ENCODE measurements around the gene PER3.

- no peak for TF ChIP-seq POLR2AphosphoS5 (IDR thresholded peaks at IDR 0.05; ENCODE audit: low read depth, low read length)
- no peak for TF ChIP-seq TAF1 (IDR thresholded peaks at IDR 0.05; ENCODE audit: borderline replicate concordance, insufficient read depth, low read length)
Observed at GRCh38 chr1:7738044-7738443, 46.0 kb upstream of the PER3 start.
